Sigmoid colon (tissue), 7 donors: ENCODE results near the gene FAM241B. TPM values are rescaled to one million over a fixed set of nuclear protein-coding genes. Genes with fewer than 3 reads are reported as not detected.
A peak's percentile ranks its signal among the peaks of the same experiment; 100 is the strongest.

ENCODE experiments used
- DNase-seq: peaks from one replicate; pipeline ENCODE4 v3.0.0-alpha.2; 2019
- H3K27ac ChIP-seq, 4 donors: fragments of 200-600 bp; sonication (generic); one replicate each; pipeline ENCODE4 v1.5.1; 2016 to 2019; ENCODE audit warnings: mild to moderate bottlenecking in 1 of 4
- H3K27me3 ChIP-seq, 3 donors: fragments of 200-600 bp; sonication (generic); one replicate each; pipeline ENCODE4 v1.5.1; 2019; ENCODE audit warnings: mild to moderate bottlenecking in 1 of 3
- H3K36me3 ChIP-seq, 4 donors: fragments of 200-600 bp; sonication (generic); one replicate each; pipeline ENCODE4 v1.5.1; 2016 to 2019
- H3K4me1 ChIP-seq, 4 donors: fragments of 200-600 bp; sonication (generic); one replicate each; pipeline ENCODE4 v1.5.1; 2017 to 2019
- H3K4me3 ChIP-seq, 4 donors: fragments of 200-600 bp; sonication (generic); one replicate each; pipeline ENCODE4 v1.5.1; 2017 to 2019; ENCODE audit warnings: mild to moderate bottlenecking in 2 of 4, moderate library complexity in 1 of 4
- H3K9me3 ChIP-seq, 4 donors: fragments of 200-600 bp in 3 of 4; sonication (generic) in 3 of 4; one replicate each; pipeline versions ENCODE4 v1.5.1 to v1.6.1; 2013 to 2019
- CTCF ChIP-seq, 4 experiments: fragments of 450-650 bp in 3 of 4; fragments of 200-600 bp in 1 of 4; IDR thresholded peaks; one replicate each; pipeline ENCODE4 v1.5.1; 2016 to 2019; ENCODE audit warnings: antibody characterized with exemption in 4 of 4, mild to moderate bottlenecking in 3 of 4, moderate library complexity in 2 of 4
- EP300 ChIP-seq, 4 donors: sonication (generic); formaldehyde crosslinking; IDR thresholded peaks; one replicate each; pipeline ENCODE4 v1.6.1; 2017; ENCODE audit warnings: antibody characterized with exemption in 4 of 4
- POLR2A ChIP-seq, 2 donors: fragments of 450-650 bp; IDR thresholded peaks; one replicate each; pipeline ENCODE4 v1.6.1; 2016; ENCODE audit warnings: antibody characterized with exemption in 2 of 2, mild to moderate bottlenecking in 2 of 2, moderate library complexity in 2 of 2
- POLR2AphosphoS5 ChIP-seq, 4 donors: sonication (generic); formaldehyde crosslinking; IDR thresholded peaks; one replicate each; pipeline ENCODE4 v1.6.1; 2017; ENCODE audit warnings: antibody characterized with exemption in 4 of 4
- WGBS, 2 donors: extraction: QIAGEN DNeasy Blood & Tissue Kit; methylation state at CpG; one replicate each; pipeline ENCODE4 v1.1.7; 2013; 5-methylcytosine and 5-hydroxymethylcytosine counted together
- intact Hi-C: fragments of 100-400 bp; cut with DNase I; formaldehyde crosslinking; loops from one replicate; pipeline ENCODE4 v1.15.1; 2023
- polyA plus RNA-seq, 3 donors: library from polyadenylated mRNA; stranded (reverse); fragments of 200-250 nt; gene quantifications; one replicate each; pipeline ENCODE4 v1.2.3, GENCODE V29; 2013
- total RNA-seq, 4 donors: library from RNA; depleted of rRNA; stranded (reverse); fragments of >200 nt; gene quantifications; one replicate each; pipeline ENCODE4 v1.1.0, GENCODE V29; 2016
- donor health status: healthy with polysubstance abuse.
- donor health status: Bipolar disorder and iron deficiency.
- donor health status: healthy.

The FAM241B gene
- total and polyA plus RNA-seq, 7 donors, result 2.5 to 6.9 (median 3.6) TPM

GRCh38 chr10:69647819-69648218, 17.8 kb downstream of the FAM241B start:
- Histone ChIP-seq H3K9me3 (no peaks in the 10 kb centered on the region), H3K27me3 (peaks cover 0 to 4% (median 0%) of the 10 kb centered on the region in 3 donors), H3K36me3 (no peaks in the 10 kb centered on the region), H3K4me1 (no peaks in the 10 kb centered on the region), H3K4me3 (no peak overlapping the region), H3K27ac (no peak overlapping the region)
- DNase-seq, result peak; percentile 39
- intact Hi-C loops, result loop anchor here (10.0 kb wide), 1 partner anchor 157 kb away; the partner anchor contains the start of gene COL13A1
- TF ChIP-seq POLR2A (IDR thresholded peaks at IDR 0.05) (no peak), POLR2AphosphoS5 (IDR thresholded peaks at IDR 0.05) (no peak), CTCF (IDR thresholded peaks at IDR 0.05) (no peak), EP300 (IDR thresholded peaks at IDR 0.05) (no peak)
- WGBS, 2 donors, result 61 to 72% methylated on average over 4 of the region's 4 CpGs

GRCh38 chr10:69648461-69648860, 18.4 kb downstream of the FAM241B start:
- no peak for TF ChIP-seq POLR2AphosphoS5 (IDR thresholded peaks at IDR 0.05)
- no peak for TF ChIP-seq CTCF (IDR thresholded peaks at IDR 0.05)
- no peak for TF ChIP-seq EP300 (IDR thresholded peaks at IDR 0.05)
- TF ChIP-seq POLR2A (IDR thresholded peaks at IDR 0.05), result no peak
- Histone ChIP-seq H3K4me3 (no peak overlapping the region), H3K27ac (no peak overlapping the region), H3K9me3 (no peaks in the 10 kb centered on the region), H3K27me3 (peaks cover 0 to 4% (median 0%) of the 10 kb centered on the region in 3 donors), H3K4me1 (no peaks in the 10 kb centered on the region), H3K36me3 (no peaks in the 10 kb centered on the region)
- 56 to 82% methylated on average over 5 of the region's 5 CpGs for WGBS, 2 donors
- DNase-seq, result peak; percentile 17
- intact Hi-C loops, result loop anchor here (10.0 kb wide), 1 partner anchor 156 kb away; the partner anchor contains the start of gene COL13A1

- no peak for TF ChIP-seq POLR2A (IDR thresholded peaks at IDR 0.05)
- TF ChIP-seq POLR2AphosphoS5 (IDR thresholded peaks at IDR 0.05), result no peak
- no peak for TF ChIP-seq CTCF (IDR thresholded peaks at IDR 0.05)
- no peak for TF ChIP-seq EP300 (IDR thresholded peaks at IDR 0.05)
- no peak for DNase-seq
- H3K27ac ChIP-seq, result no peak overlapping the region
- H3K4me3 ChIP-seq, result no peak overlapping the region
- H3K27me3 ChIP-seq, result no peaks in the 10 kb centered on the region
- 86 to 91% methylated on average over 9 of the region's 9 CpGs for WGBS, 2 donors
- no peaks in the 10 kb centered on the region for H3K36me3 ChIP-seq
- H3K4me1 ChIP-seq, result no peaks in the 10 kb centered on the region
- intact Hi-C loops, result loop anchor here (10.0 kb wide), 1 partner anchor 155 kb away; the partner anchor contains the start of gene COL13A1
- no peaks in the 10 kb centered on the region for H3K9me3 ChIP-seq
Measured at GRCh38 chr10:69649786-69650550, 19.9 kb downstream of the FAM241B start.

- H3K4me1 ChIP-seq, result no peaks in the 10 kb centered on the region
- no peaks in the 10 kb centered on the region for H3K27me3 ChIP-seq
- no peaks in the 10 kb centered on the region for H3K36me3 ChIP-seq
- H3K9me3 ChIP-seq, result no peaks in the 10 kb centered on the region
- WGBS, 2 donors, result 64 to 78% methylated on average over 13 of the region's 13 CpGs
- TF ChIP-seq POLR2AphosphoS5 (IDR thresholded peaks at IDR 0.05) (no peak), POLR2A (IDR thresholded peaks at IDR 0.05) (no peak), EP300 (IDR thresholded peaks at IDR 0.05) (no peak), CTCF (IDR thresholded peaks at IDR 0.05) (no peak)
- no peak for DNase-seq
- no peak overlapping the region for H3K27ac ChIP-seq
- no peak overlapping the region for H3K4me3 ChIP-seq
- intact Hi-C loops, result no loop called here
Measured at GRCh38 chr10:69650589-69651261, 20.7 kb downstream of the FAM241B start.
